ENCODE results near the gene RNF223.
A peak's percentile ranks its signal among the peaks of the same experiment; 100 is the strongest.

Gene RNF223

GRCh38 chr1:1041873-1042272 is 32.2 kb downstream of the RNF223 start:
- no peak for DNase-seq

- no peak for DNase-seq
These were observed 33.0 kb downstream of the RNF223 start for GRCh38 chr1:1041092-1041523.

DNA sequence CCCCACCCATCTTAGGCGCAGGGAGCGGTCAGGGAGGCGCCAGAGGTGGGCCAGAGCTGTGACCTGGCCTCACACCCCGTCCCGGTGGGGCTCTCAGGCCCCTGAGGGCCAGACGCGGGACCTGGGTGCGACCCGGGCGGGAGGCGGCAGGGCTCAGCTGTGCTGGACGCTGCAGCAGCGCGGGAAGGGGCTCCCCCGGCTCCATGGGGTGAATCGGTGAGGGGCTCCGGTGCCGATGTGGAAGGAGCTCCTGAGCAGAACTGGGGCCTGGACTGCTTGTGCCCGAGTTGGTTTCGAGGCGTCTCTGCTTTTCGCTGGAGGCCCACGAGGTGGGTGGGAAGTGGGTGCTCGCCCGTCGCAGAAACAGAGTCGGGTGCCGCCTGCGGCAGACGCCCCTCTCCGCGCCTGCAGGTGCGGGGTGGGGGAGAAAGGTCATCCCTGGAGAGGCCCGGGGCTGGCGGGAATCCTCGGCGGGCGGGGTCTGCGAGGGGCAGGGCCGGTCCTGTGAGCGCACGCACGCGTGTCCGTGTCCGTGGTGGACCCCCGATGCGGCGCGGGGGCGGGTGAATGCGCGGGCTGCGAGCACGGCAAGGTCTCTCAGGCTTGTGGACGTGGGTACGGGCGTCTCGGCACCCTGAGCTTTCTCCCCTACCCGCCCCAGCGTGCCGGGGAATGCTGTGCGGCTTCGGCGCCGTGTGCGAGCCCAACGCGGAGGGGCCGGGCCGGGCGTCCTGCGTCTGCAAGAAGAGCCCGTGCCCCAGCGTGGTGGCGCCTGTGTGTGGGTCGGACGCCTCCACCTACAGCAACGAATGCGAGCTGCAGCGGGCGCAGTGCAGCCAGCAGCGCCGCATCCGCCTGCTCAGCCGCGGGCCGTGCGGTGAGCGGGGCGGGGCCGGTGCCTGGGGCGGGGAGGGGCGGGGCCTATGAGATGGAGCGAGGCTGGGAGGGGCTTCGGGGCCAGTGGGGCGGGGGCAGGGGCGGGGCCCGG is 33.8 kb downstream of the RNF223 start:
- DNase-seq = peak; percentile 78

- DNase-seq = no peak
These were observed 34.8 kb downstream of the RNF223 start for GRCh38 chr1:1039145-1039910.

DNA sequence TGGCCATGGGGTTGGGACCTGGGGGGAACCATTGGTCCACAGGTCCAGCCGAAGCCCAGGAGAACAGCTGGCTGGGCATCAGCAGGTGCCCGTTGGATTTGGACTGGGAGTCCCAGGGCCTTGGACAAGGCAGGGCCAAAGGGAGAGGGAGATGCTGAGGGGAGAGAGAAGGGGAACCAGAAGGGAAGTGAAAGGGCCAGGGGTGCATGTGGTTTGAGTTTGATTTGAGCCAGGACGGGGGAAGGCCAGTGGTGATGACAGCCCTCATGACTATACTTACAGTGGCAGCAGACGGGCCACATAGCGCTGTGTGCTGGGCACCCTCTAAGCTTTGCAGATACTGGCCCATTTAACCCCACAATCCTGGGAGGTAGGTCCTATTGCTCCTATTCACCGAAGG is 35.4 kb downstream of the RNF223 start:
- DNase-seq = no peak

DNA sequence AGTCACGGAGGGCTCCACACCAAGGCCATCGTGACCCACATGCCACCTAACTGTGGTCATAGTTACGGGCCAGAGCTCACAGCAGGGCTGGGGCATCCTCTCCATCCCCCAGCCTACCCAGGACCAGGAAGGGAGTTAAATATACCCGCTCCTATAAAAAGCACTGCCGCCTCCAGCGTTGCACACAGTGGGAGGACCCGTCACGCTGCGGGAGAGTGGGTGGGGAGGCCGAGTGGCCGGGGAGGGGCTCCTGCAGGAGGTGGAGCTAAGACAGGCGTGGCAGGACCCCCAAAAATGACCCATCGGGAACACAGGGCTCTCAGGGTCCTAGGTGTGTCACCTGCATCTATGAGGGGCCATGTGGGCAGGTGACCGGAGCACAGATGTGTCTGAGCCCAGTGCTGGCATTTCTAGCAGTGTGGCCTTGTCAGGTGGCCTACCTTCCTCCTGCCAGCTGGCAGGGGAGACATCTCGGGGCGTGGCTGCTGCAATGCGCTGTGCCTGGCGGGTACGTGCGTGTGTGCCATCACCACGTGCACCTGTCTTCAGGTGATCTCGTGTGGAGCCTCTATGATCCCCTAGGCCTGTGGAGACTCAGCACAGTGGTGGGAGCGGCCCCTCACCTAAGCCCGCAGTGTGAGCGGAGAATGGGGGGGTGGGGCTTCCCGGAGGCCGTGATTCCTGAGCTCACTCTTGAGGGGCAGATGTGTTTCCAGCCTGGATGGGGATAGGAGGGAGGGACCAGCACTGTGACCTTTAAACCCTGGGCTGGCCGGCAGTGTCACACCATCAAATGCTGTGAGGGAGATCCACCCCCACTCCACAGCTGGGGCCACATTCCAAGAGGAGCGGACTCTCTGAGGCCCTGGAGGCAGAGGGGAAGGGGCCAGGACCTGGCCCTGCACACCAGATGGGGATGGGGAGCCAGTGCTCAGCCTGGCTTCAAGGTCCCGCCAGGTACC is 36.5 kb downstream of the RNF223 start:
- no peak for DNase-seq

- DNase-seq = no peak
These were observed 38.7 kb downstream of the RNF223 start for GRCh38 chr1:1035291-1035943.

GRCh38 chr1:1034439-1034781 is 39.7 kb downstream of the RNF223 start:
- no peak for DNase-seq

DNA sequence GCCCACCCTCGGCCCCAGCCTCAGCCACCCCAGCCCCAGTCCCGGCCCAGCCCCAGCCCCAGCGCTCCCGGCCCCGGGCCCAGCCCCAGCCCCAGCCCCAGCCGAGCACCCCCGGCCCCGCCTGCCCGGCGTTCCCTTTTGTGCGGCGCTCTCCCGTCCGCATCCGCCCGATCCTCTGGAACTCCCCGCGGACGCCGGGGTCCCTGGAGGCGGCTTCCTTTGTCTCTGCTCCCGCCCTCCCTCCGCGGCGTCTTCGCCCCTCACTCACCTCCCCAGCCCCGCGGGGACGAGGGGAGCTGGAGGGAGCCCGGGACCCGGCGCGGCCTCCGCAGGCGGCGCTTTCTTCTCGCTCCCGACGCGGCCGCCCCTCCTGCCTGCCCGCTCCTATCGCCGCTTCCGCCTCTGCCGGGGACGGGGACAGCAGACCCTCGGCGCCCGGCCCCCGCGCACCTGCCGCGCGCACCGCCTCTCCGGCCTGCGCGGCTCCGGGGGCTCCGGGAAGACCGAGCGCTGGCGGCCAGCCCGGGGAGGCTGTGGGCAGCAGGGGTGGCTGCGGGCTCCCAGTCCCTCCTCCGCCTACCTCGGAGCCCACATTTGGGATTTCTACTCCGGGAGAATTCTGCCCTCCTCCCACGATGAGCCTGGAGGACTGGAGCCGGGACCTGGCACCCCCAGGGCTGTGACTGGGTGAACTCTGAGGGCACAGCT is 40.2 kb downstream of the RNF223 start:
- no peak for DNase-seq

- peak; percentile 86 for DNase-seq
These were observed 41.0 kb downstream of the RNF223 start for GRCh38 chr1:1033009-1033587.

DNA sequence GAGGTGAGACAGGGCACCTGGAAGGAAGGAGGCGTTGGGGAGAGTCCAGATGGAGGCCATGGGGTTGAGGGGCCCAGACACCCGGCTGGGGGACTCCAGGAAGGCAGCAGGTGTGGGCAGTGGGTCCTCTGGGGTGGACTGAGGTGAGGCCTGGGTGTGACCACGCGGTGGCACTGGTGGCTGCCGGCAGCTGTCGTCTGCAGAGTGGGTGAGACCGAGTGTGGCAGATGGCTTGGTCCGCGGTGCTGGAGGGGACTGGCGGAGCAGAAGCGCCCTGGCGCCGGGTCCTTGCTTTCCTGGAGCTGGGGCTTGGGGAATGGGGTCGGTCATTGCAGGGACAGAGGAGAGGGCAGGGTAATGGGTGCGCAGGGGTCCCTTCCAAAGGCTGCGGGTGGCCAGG is 41.7 kb downstream of the RNF223 start:
- DNase-seq = no peak

DNA sequence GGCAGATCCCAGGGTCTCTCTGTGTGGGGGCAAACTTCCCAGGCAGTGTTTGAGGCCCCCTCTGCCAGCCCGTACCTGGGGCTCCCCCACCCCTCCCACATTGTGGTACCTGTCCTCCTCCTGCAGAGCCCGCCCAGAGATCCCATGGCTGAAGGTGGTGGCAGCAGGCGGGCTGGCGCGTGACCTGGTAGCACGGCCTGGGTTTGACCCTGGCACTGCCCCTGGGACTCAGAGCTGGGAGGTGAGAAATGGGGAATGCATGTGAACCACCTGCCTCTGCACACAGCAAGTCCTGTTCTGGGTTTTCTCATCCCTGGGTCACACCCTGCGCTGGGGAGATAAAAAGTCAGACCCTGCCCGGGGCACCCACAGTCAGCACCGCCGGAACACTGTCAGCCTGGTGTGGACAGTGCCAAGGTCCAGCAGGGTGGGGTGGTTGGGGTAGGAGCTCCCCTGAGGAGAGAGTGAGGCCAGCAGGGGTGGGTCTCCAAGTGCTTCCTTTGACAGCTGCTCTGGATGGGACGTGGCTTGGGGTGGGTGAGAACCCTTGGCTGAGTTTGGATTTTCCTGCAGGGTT is 42.4 kb downstream of the RNF223 start:
- DNase-seq = no peak

- DNase-seq = peak; percentile 19
These were observed 43.0 kb downstream of the RNF223 start for GRCh38 chr1:1030867-1031658.

DNA sequence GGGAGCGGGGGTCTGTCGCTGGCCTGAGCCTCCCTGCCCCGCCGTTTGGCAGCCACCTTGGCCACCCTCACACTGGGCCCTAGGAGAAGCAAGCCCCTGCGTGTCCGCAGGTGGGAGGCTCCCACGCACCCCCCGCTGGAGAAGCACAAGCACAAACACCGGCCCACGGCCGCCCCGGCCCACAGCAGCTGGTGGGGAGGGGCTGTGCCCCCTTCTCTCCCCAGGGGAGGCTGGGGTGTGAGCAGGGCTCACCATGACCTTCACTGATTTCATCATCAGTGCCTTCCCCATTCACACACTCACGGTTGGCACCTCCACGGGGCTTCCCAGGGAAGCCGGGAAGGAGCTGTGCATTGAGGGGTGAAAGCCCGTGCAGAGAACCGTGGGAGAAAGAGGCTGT is 46.3 kb downstream of the RNF223 start:
- no peak for DNase-seq

DNA sequence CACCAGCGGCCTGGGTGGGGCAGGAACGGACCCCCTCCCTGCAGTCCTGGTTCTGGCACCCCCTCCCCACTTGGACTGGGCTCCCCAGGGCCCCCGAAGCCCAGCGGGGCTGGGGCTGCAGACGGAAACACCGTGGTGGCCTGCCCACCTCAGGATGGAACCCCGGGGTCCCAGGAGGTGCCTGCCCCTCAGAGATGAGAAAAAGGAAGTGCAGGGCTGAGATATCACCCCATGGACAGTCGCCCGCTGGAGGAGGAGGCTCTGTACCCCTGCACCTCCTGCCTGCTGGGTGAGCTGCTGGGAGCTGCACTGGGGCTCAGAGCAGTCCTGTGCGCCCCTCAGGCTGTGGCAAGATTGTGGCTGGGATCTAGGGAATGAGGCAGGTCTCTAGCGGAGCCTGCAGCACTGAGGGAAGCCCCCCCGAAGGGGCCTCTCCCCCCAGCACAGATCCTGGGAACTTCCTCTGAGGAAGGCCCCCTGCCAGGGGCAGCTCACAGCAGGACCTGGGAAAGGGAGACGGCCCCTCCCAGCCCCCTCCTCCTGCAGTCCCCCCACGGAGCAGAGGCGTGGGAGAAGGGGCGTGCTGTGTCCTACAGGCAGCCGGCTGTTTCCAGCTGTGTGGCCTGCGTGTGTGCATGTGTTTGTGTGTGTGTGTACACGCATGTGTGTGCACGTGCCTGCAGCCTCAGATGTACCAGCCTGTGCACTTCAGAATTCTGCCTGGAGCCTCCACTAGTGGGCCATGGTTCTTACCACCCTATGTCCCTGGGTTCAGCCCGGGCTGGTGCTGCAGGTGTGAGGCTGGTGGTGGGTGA is 47.3 kb downstream of the RNF223 start:
- DNase-seq = no peak

- DNase-seq = no peak
These were observed 48.4 kb downstream of the RNF223 start for GRCh38 chr1:1025730-1026129.

GRCh38 chr1:1024771-1025699 is 49.1 kb downstream of the RNF223 start:
- DNase-seq = peak; percentile 40
